ENCODE results near the gene PAX1.

The PAX1 gene

DNA sequence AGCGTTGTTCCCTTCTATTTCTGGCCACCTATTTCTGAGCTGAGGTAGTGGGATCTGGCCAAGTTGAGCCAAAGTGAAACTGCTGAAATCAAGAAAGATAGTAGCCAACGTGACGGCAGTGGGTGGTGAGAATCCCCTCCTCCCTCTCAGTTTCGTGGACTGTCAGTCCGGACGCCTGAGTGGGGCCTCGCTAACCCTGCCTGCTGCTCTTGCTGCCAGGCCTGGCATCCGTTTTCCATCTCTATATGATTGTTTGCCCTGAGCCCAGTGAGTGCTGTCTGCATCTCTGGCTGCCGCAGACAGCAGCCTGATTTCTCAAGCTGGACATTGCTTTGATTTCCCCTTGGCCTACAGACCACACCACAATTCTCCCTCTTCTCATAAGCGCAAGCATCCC is 23.5 kb upstream of the PAX1 start:
- H4K20me1 ChIP-seq (ENCODE audit: insufficient read depth, low read length), result no peaks in the 10 kb centered on the region
- no peaks in the 10 kb centered on the region for H3K4me1 ChIP-seq (ENCODE audit: insufficient read depth, low read length, severe bottlenecking)
- H3K9me2 ChIP-seq (ENCODE audit: low read depth, low read length), result no peaks in the 10 kb centered on the region
- no peak overlapping the region for H3K27ac ChIP-seq (ENCODE audit: low read depth, low read length, poor library complexity, severe bottlenecking)
- H3K36me3 ChIP-seq (ENCODE audit: insufficient read depth, low read length), result no peaks in the 10 kb centered on the region
- no peaks in the 10 kb centered on the region for H3F3A ChIP-seq (ENCODE audit: insufficient read depth, low read length)
- no peak overlapping the region for H3K4me2 ChIP-seq (ENCODE audit: low read length)
- no peak overlapping the region for H3K4me3 ChIP-seq (ENCODE audit: low read depth, low read length, poor library complexity, severe bottlenecking)
- no peaks in the 10 kb centered on the region for H3K27me3 ChIP-seq (ENCODE audit: insufficient read depth, low read length)
- H3K9ac ChIP-seq (ENCODE audit: low read length), result no peak overlapping the region
- no peak for TF ChIP-seq EZH2 (IDR thresholded peaks at IDR 0.05; ENCODE audit: borderline replicate concordance, low read length)
- TF ChIP-seq, protein P1, sequence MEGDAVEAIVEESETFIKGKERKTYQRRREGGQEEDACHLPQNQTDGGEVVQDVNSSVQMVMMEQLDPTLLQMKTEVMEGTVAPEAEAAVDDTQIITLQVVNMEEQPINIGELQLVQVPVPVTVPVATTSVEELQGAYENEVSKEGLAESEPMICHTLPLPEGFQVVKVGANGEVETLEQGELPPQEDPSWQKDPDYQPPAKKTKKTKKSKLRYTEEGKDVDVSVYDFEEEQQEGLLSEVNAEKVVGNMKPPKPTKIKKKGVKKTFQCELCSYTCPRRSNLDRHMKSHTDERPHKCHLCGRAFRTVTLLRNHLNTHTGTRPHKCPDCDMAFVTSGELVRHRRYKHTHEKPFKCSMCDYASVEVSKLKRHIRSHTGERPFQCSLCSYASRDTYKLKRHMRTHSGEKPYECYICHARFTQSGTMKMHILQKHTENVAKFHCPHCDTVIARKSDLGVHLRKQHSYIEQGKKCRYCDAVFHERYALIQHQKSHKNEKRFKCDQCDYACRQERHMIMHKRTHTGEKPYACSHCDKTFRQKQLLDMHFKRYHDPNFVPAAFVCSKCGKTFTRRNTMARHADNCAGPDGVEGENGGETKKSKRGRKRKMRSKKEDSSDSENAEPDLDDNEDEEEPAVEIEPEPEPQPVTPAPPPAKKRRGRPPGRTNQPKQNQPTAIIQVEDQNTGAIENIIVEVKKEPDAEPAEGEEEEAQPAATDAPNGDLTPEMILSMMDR (IDR thresholded peaks at IDR 0.05; ENCODE audit: low read length), result no peak
- no peak overlapping the region for H2AFZ ChIP-seq (ENCODE audit: low read length)
- no peaks in the 10 kb centered on the region for H3K79me2 ChIP-seq (ENCODE audit: insufficient read depth, low read length)
- H3K9me3 ChIP-seq (ENCODE audit: low read length), result no peaks in the 10 kb centered on the region

DNA sequence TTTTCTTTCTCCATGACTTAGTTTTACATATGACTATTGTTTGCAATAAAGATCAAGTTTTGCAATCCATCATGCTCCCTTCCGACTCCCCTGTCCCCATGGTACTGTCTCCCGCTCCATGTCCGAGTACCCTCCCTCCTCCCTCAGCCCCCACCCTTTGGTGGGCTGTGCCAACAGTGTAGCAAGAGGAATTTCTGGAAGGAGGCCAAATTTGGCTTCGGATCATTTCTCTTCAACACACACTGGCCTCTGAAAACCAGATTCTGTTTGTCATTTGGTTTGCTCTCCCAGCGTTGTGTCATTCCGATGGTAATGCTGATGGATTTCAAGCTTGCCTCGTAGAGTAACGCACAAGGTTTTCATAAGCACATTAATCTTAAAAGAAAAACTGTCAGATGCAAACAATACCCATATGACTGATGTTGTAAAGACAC is 22.9 kb upstream of the PAX1 start:
- Histone ChIP-seq H3K9ac (ENCODE audit: low read length) (no peak overlapping the region), H3K9me2 (ENCODE audit: low read depth, low read length) (no peaks in the 10 kb centered on the region), H3F3A (ENCODE audit: insufficient read depth, low read length) (no peaks in the 10 kb centered on the region), H3K4me1 (ENCODE audit: insufficient read depth, low read length, severe bottlenecking) (no peaks in the 10 kb centered on the region), H4K20me1 (ENCODE audit: insufficient read depth, low read length) (no peaks in the 10 kb centered on the region), H3K4me3 (ENCODE audit: low read depth, low read length, poor library complexity, severe bottlenecking) (no peak overlapping the region), H3K9me3 (ENCODE audit: low read length) (no peaks in the 10 kb centered on the region), H3K27ac (ENCODE audit: low read depth, low read length, poor library complexity, severe bottlenecking) (no peak overlapping the region), H3K36me3 (ENCODE audit: insufficient read depth, low read length) (no peaks in the 10 kb centered on the region), H3K27me3 (ENCODE audit: insufficient read depth, low read length) (no peaks in the 10 kb centered on the region), H2AFZ (ENCODE audit: low read length) (no peak overlapping the region), H3K4me2 (ENCODE audit: low read length) (no peak overlapping the region), H3K79me2 (ENCODE audit: insufficient read depth, low read length) (no peaks in the 10 kb centered on the region)
- TF ChIP-seq, protein P1 (IDR thresholded peaks at IDR 0.05; ENCODE audit: low read length), result no peak
- TF ChIP-seq EZH2 (IDR thresholded peaks at IDR 0.05; ENCODE audit: borderline replicate concordance, low read length), result no peak

DNA sequence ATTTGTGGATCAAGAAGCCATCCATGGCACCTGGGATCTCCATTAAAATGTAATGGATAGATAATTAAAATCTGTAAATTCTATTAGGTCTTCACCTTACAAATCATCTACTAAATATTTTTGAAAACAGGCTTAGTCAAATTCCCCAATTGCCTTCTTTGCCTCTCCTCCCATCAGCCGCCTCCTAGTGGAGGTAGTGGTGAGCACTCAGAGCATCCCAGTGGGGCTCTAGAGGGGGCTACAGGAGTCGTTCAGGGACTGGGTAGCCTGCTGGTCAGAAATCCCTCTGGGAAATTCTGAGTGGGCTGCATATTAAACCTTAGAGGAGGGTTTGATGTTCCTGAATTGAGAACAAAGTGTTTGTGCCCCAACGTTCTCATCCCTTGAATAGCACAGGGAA is 20.8 kb upstream of the PAX1 start:
- Histone ChIP-seq H3K27me3 (ENCODE audit: insufficient read depth, low read length) (no peaks in the 10 kb centered on the region), H3K36me3 (ENCODE audit: insufficient read depth, low read length) (no peaks in the 10 kb centered on the region), H4K20me1 (ENCODE audit: insufficient read depth, low read length) (no peaks in the 10 kb centered on the region), H3K9me3 (ENCODE audit: low read length) (no peaks in the 10 kb centered on the region), H3K4me3 (ENCODE audit: low read depth, low read length, poor library complexity, severe bottlenecking) (no peak overlapping the region), H3K4me2 (ENCODE audit: low read length) (no peak overlapping the region), H3K4me1 (ENCODE audit: insufficient read depth, low read length, severe bottlenecking) (no peaks in the 10 kb centered on the region), H2AFZ (ENCODE audit: low read length) (no peak overlapping the region), H3K9ac (ENCODE audit: low read length) (no peak overlapping the region), H3K79me2 (ENCODE audit: insufficient read depth, low read length) (no peaks in the 10 kb centered on the region), H3K9me2 (ENCODE audit: low read depth, low read length) (no peaks in the 10 kb centered on the region), H3F3A (ENCODE audit: insufficient read depth, low read length) (no peaks in the 10 kb centered on the region), H3K27ac (ENCODE audit: low read depth, low read length, poor library complexity, severe bottlenecking) (no peak overlapping the region)
- TF ChIP-seq, protein P1 (IDR thresholded peaks at IDR 0.05; ENCODE audit: low read length), result peak; percentile 16; the same call in 1 of the 2 replicates
- no peak for TF ChIP-seq EZH2 (IDR thresholded peaks at IDR 0.05; ENCODE audit: borderline replicate concordance, low read length)
